ENCODE results near the gene GCNT1. TPM values are rescaled to one million over a fixed set of nuclear protein-coding genes. Genes with fewer than 3 reads are reported as not detected.

Gene GCNT1
- total and polyA plus RNA-seq, 2 donors (not counting 1 experiment from before 2014, with no cell fraction given) = 9.1 to 31.0 TPM

DNA sequence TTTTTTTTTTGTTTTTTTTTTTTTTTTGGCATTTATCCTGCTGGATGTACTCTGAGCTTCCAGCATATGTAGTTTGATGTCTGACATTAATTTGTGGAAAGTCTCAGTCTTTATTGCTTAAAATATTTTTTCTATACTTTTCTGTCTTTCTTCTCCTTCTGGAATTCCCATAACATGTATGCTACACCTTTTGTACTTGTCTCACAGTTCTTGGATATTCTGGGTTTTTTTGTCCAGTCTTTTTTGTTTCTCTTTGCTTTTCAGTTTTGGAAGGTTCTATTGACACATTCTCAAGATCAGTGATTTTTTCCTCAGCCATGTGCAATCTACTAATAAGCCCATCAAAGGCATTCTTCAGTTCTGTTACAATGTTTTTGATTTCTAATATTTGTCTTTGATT, 45.3 kb upstream of the GCNT1 start:
- no peaks in the 10 kb centered on the region for H3K79me2 ChIP-seq (ENCODE audit: control insufficient read depth, insufficient read depth, low read length)
- no peaks in the 10 kb centered on the region for H3K27me3 ChIP-seq (replicated peaks in 1 of 4; ENCODE audit: control extremely low read depth in 1 of 4, control insufficient read depth in 3 of 4, insufficient read depth in 4 of 4, low read length in 3 of 4)
- no peaks in the 10 kb centered on the region for H3K4me1 ChIP-seq (ENCODE audit: control insufficient read depth in 2 of 2, insufficient read depth in 2 of 2, low read length in 2 of 2)
- H3K9me3 Mint-ChIP-seq (ENCODE audit: insufficient read depth) = peaks cover 8% of the 10 kb centered on the region
- H3K4me1 Mint-ChIP-seq = peaks cover 3% of the 10 kb centered on the region
- DNase-seq (no peak), ATAC-seq (ENCODE audit: low read depth) (no peak)
- CTCF ChIA-PET = no interaction called here
- H2AFZ ChIP-seq (ENCODE audit: insufficient read depth, low read depth, low read length, poor library complexity, severe bottlenecking) = no peak overlapping the region
- H4K20me1 ChIP-seq (ENCODE audit: control insufficient read depth, insufficient read depth, low read length, poor library complexity, severe bottlenecking) = no peaks in the 10 kb centered on the region
- H3K27me3 Mint-ChIP-seq = no peaks in the 10 kb centered on the region
- POLR2A ChIA-PET = no interaction called here
- no peak overlapping the region for H3K4me3 ChIP-seq (ENCODE audit: control extremely low read depth in 1 of 5, extremely low read depth in 1 of 5, insufficient read depth in 1 of 5, low read depth in 2 of 5, low read length in 4 of 5)
- H3K27ac Mint-ChIP-seq = no peak overlapping the region
- H3K4me2 ChIP-seq (replicated peaks; ENCODE audit: low read depth, low read length, poor library complexity, severe bottlenecking) = no peak overlapping the region
- H3K9me3 ChIP-seq (ENCODE audit: control extremely low read depth in 1 of 3, control insufficient read depth in 2 of 3, insufficient read depth in 1 of 3, low read length in 2 of 3) = peaks cover 0 to 7% (median 3%) of the 10 kb centered on the region in 3 donors
- no peak overlapping the region for H3K9ac ChIP-seq (ENCODE audit: low read length)
- no peaks in the 10 kb centered on the region for H3K36me3 ChIP-seq (replicated peaks in 1 of 2; ENCODE audit: control extremely low read depth in 1 of 2, control insufficient read depth in 1 of 2, extremely low read depth in 1 of 2, insufficient read depth in 2 of 2, low read length in 1 of 2)
- H3K27ac ChIP-seq (ENCODE audit: low read length in 2 of 2) = no peak overlapping the region
- intact Hi-C loops (cut with micrococcal nuclease) = no loop called here
- TF ChIP-seq, protein P1, sequence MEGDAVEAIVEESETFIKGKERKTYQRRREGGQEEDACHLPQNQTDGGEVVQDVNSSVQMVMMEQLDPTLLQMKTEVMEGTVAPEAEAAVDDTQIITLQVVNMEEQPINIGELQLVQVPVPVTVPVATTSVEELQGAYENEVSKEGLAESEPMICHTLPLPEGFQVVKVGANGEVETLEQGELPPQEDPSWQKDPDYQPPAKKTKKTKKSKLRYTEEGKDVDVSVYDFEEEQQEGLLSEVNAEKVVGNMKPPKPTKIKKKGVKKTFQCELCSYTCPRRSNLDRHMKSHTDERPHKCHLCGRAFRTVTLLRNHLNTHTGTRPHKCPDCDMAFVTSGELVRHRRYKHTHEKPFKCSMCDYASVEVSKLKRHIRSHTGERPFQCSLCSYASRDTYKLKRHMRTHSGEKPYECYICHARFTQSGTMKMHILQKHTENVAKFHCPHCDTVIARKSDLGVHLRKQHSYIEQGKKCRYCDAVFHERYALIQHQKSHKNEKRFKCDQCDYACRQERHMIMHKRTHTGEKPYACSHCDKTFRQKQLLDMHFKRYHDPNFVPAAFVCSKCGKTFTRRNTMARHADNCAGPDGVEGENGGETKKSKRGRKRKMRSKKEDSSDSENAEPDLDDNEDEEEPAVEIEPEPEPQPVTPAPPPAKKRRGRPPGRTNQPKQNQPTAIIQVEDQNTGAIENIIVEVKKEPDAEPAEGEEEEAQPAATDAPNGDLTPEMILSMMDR (IDR thresholded peaks at IDR 0.05) = no peak
- TF ChIP-seq EZH2 (IDR thresholded peaks at IDR 0.05; ENCODE audit: borderline replicate concordance, insufficient read depth, low read depth, low read length, poor library complexity, severe bottlenecking) = no peak
- no peak overlapping the region for H3K4me3 Mint-ChIP-seq

GRCh38 chr9:76414661-76415060, 44.3 kb upstream of the GCNT1 start:
- Histone ChIP-seq H3K4me2 (replicated peaks; ENCODE audit: low read depth, low read length, poor library complexity, severe bottlenecking) (no peak overlapping the region), H3K27me3 (replicated peaks in 1 of 4; ENCODE audit: control extremely low read depth in 1 of 4, control insufficient read depth in 3 of 4, insufficient read depth in 4 of 4, low read length in 3 of 4) (no peaks in the 10 kb centered on the region), H3K4me1 (ENCODE audit: control insufficient read depth in 2 of 2, insufficient read depth in 2 of 2, low read length in 2 of 2) (no peaks in the 10 kb centered on the region), H3K27ac (ENCODE audit: low read length in 2 of 2) (no peak overlapping the region), H3K9ac (ENCODE audit: low read length) (no peak overlapping the region), H2AFZ (ENCODE audit: insufficient read depth, low read depth, low read length, poor library complexity, severe bottlenecking) (no peak overlapping the region), H3K36me3 (replicated peaks in 1 of 2; ENCODE audit: control extremely low read depth in 1 of 2, control insufficient read depth in 1 of 2, extremely low read depth in 1 of 2, insufficient read depth in 2 of 2, low read length in 1 of 2) (no peaks in the 10 kb centered on the region), H3K4me3 (ENCODE audit: control extremely low read depth in 1 of 5, extremely low read depth in 1 of 5, insufficient read depth in 1 of 5, low read depth in 2 of 5, low read length in 4 of 5) (no peak overlapping the region), H3K9me3 (ENCODE audit: control extremely low read depth in 1 of 3, control insufficient read depth in 2 of 3, insufficient read depth in 1 of 3, low read length in 2 of 3) (peaks cover 0 to 7% (median 3%) of the 10 kb centered on the region in 3 donors), H3K79me2 (ENCODE audit: control insufficient read depth, insufficient read depth, low read length) (no peaks in the 10 kb centered on the region), H4K20me1 (ENCODE audit: control insufficient read depth, insufficient read depth, low read length, poor library complexity, severe bottlenecking) (no peaks in the 10 kb centered on the region)
- ATAC-seq (ENCODE audit: low read depth) (no peak), DNase-seq (no peak)
- POLR2A ChIA-PET = no interaction called here
- Mint-ChIP-seq H3K4me3 (no peak overlapping the region), H3K27ac (no peak overlapping the region), H3K4me1 (no peaks in the 10 kb centered on the region), H3K9me3 (ENCODE audit: insufficient read depth) (peaks cover 8% of the 10 kb centered on the region), H3K27me3 (no peaks in the 10 kb centered on the region)
- CTCF ChIA-PET = no interaction called here
- intact Hi-C loops (cut with micrococcal nuclease) = no loop called here
- 72% methylated on average over 2 of the region's 4 CpGs for WGBS (ENCODE audit: insufficient coverage)
- TF ChIP-seq, protein P1 (IDR thresholded peaks at IDR 0.05) = no peak
- no peak for TF ChIP-seq EZH2 (IDR thresholded peaks at IDR 0.05; ENCODE audit: borderline replicate concordance, insufficient read depth, low read depth, low read length, poor library complexity, severe bottlenecking)
